Stimulated activated CD4-positive, alpha-beta T cell treated with anti-CD3 and anti-CD28 coated beads, Interleukin-12 subunit alpha, Interleukin-12 subunit beta, amount 100 ng/mL, for 48 hours (primary cell): ENCODE data around the gene ZDHHC8.

Experiments
- DNase-seq, 3 donors: peaks; one replicate each; pipeline ENCODE4 v3.0.0-alpha.2; 2020; ENCODE audit warnings: low read depth in 2 of 3, low spot score in 1 of 3

The ZDHHC8 gene

GRCh38 chr22:20177217-20177911, 45.8 kb downstream of the ZDHHC8 start:
- no peak for DNase-seq

- DNase-seq = no peak
Observed at GRCh38 chr22:20178075-20178914, 46.7 kb downstream of the ZDHHC8 start.

GRCh38 chr22:20178915-20179227, 47.3 kb downstream of the ZDHHC8 start:
- DNase-seq = no peak

- no peak for DNase-seq
Observed at GRCh38 chr22:20179455-20180244, 48.0 kb downstream of the ZDHHC8 start.

GRCh38 chr22:20180245-20180630, 48.6 kb downstream of the ZDHHC8 start:
- DNase-seq = no peak

GRCh38 chr22:20180640-20181039, 49.0 kb downstream of the ZDHHC8 start:
- no peak for DNase-seq

- no peak for DNase-seq
Observed at GRCh38 chr22:20181194-20181883, 49.7 kb downstream of the ZDHHC8 start.

GRCh38 chr22:20181884-20182236, 50.3 kb downstream of the ZDHHC8 start:
- DNase-seq = no peak

GRCh38 chr22:20182365-20182764, 50.8 kb downstream of the ZDHHC8 start:
- no peak for DNase-seq

GRCh38 chr22:20183101-20183500, 51.5 kb downstream of the ZDHHC8 start:
- DNase-seq = no peak

- DNase-seq = no peak
Observed at GRCh38 chr22:20183823-20184222, 52.2 kb downstream of the ZDHHC8 start.

- no peak for DNase-seq
Observed at GRCh38 chr22:20184501-20185165, 53.0 kb downstream of the ZDHHC8 start.

GRCh38 chr22:20185750-20186149, 54.1 kb downstream of the ZDHHC8 start:
- DNase-seq = no peak

GRCh38 chr22:20186183-20186870, 54.7 kb downstream of the ZDHHC8 start:
- no peak for DNase-seq

GRCh38 chr22:20186871-20187546, 55.4 kb downstream of the ZDHHC8 start:
- no peak for DNase-seq

- DNase-seq = no peak
Observed at GRCh38 chr22:20187777-20188566, 56.4 kb downstream of the ZDHHC8 start.

- no peak for DNase-seq
Observed at GRCh38 chr22:20188567-20188877, 56.9 kb downstream of the ZDHHC8 start.

- DNase-seq = no peak
Observed at GRCh38 chr22:20191000-20191515, 59.5 kb downstream of the ZDHHC8 start.

GRCh38 chr22:20191803-20192202, 60.2 kb downstream of the ZDHHC8 start:
- DNase-seq = no peak
